ENCODE results near the gene SELENOO. TPM values are rescaled to one million over a fixed set of nuclear protein-coding genes. Genes with fewer than 3 reads are reported as not detected.

SELENOO gene
- total RNA-seq, 2 experiments from 2014 or later = 34.0 to 44.2 TPM

DNA sequence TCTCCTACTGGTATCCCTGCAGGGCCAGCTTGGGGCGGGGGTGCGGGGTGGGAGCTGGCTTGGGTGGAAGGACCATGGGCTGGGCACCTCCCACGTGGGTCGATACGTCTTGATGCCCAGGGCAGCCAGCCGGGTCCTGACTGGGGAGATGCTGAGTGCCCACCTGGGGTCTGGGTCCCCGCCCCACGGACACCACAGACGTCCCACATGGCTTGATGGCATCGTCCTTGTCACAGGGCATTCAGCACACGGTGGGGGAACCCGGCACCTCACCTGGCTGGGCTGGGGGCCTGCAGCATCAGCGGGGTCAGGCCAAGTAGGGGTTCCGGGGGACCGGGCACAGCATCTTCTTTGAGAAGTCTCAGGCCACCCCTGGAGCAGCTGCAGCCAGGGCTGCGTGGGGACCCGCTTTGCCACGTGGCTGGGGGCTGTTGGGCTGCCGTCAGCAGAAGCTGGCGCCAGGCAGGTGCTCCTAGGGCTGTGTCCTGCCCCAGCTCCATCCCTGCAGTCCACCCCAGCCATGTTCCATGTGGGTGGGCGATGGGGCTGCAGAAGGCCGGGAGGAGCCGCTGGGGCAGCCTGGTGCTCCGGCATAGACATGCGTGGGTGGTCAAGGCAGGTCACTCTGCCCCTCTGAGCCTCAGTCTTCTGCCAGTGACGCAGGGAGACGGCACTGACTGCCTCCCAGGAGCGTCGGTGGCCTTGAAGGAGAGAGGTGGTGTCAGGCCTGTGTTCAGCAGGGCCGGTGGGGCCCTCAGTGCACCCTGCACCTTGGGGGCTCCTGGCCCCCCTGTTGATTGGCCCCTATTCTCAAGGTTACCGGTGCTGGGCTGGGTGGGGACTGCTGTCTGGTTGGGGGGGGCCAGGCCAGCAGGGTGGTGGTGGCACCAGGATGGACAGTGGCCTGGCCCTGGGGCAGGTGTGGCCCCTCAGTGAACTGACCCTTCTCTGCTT lies 8.4 kb downstream of the SELENOO start:
- Histone ChIP-seq H3K4me1 (ENCODE audit: insufficient read depth, low read length, poor library complexity, severe bottlenecking) (peaks cover 14% of the 10 kb centered on the region), H3K79me2 (ENCODE audit: insufficient read depth, low read depth, low read length) (0 out of 2 replicates have a peak, but pooled peaks cover 6% of the 10 kb centered on the region), H3K36me3 (ENCODE audit: insufficient read depth, low read length) (peaks cover 83% of the 10 kb centered on the region), H3K9me3 (ENCODE audit: low read length) (no peaks in the 10 kb centered on the region), H4K20me1 (ENCODE audit: insufficient read depth, low read length) (no peaks in the 10 kb centered on the region), H3K4me3 (ENCODE audit: low read depth, low read length, poor library complexity, severe bottlenecking) (no peak overlapping the region), H3K9me2 (ENCODE audit: insufficient read depth, low read length) (no peaks in the 10 kb centered on the region), H2AFZ (ENCODE audit: low read length) (no peak overlapping the region), H3K27ac (ENCODE audit: low read depth, low read length, poor library complexity, severe bottlenecking) (no peak overlapping the region), H3K4me2 (ENCODE audit: low read length) (no peak overlapping the region)
- intact Hi-C loops (cut with micrococcal nuclease; ENCODE audit: unreplicated experiment) = loop anchor here (1.0 kb wide), 1 partner anchor 60 kb away; no protein-coding TSS in a partner anchor
- ChIA-PET POLR2A (no interaction called here), CTCF (ENCODE audit: unreplicated experiment) (no interaction called here)
- no peak for TF ChIP-seq CTCF (conservative IDR thresholded peaks at IDR 0.05; ENCODE audit: low read length)
- no peak for TF ChIP-seq EZH2phosphoT487 (IDR thresholded peaks at IDR 0.05; ENCODE audit: borderline replicate concordance, low read depth, low read length)
- no TSS peak for BruUV-seq (replicated peaks)
- no peak for DNase-seq (ENCODE audit: low spot score)

DNA sequence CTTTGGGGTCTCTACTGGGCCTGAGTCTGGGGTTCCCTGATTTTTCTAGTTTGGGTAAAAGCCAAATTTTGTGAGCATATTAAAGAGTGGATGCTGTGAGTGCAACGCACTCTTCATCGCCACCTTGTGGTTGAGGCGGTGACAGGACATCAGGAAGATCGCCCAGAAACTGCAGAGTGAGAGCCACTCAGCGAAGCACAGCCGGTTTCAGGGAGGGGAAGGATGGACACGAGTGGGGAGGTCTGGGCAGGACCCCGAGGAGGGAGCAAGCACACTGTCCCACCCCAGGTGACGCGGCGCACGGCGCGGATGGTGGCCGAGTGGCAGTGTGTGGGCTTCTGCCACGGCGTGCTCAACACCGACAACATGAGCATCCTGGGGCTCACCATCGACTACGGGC lies 9.1 kb downstream of the SELENOO start:
- Histone ChIP-seq H3K79me2 (ENCODE audit: insufficient read depth, low read depth, low read length) (0 out of 2 replicates have a peak, but pooled peaks cover under 1% of the 10 kb centered on the region), H2AFZ (ENCODE audit: low read length) (no peak overlapping the region), H3K36me3 (ENCODE audit: insufficient read depth, low read length) (peaks cover 84% of the 10 kb centered on the region), H3K4me3 (ENCODE audit: low read depth, low read length, poor library complexity, severe bottlenecking) (no peak overlapping the region), H3K27ac (ENCODE audit: low read depth, low read length, poor library complexity, severe bottlenecking) (no peak overlapping the region), H4K20me1 (ENCODE audit: insufficient read depth, low read length) (no peaks in the 10 kb centered on the region), H3K4me1 (ENCODE audit: insufficient read depth, low read length, poor library complexity, severe bottlenecking) (peaks cover 14% of the 10 kb centered on the region), H3K4me2 (ENCODE audit: low read length) (no peak overlapping the region), H3K9me2 (ENCODE audit: insufficient read depth, low read length) (no peaks in the 10 kb centered on the region), H3K9me3 (ENCODE audit: low read length) (no peaks in the 10 kb centered on the region)
- BruUV-seq (replicated peaks) = no TSS peak
- intact Hi-C loops (cut with micrococcal nuclease; ENCODE audit: unreplicated experiment) = loop anchor here (1.0 kb wide), 1 partner anchor 61 kb away; no protein-coding TSS in a partner anchor
- peak; percentile 91 for TF ChIP-seq CTCF (conservative IDR thresholded peaks at IDR 0.05; ENCODE audit: low read length)
- TF ChIP-seq EZH2phosphoT487 (IDR thresholded peaks at IDR 0.05; ENCODE audit: borderline replicate concordance, low read depth, low read length) = no peak
- DNase-seq (ENCODE audit: low spot score) = peak; percentile 78
- POLR2A ChIA-PET = no interaction called here
- CTCF ChIA-PET (ENCODE audit: unreplicated experiment) = no interaction called here

Measured in OCI-LY7 (cell line).